Mesenchymal stem cell (in vitro differentiated cells and primary cell): ENCODE data around the gene UBL7.

Source experiments
- DNase-seq: peaks from one replicate; pipeline ENCODE4 v3.0.0-alpha.2; 2013
- H2AFZ ChIP-seq: one replicate; pipeline ENCODE4 v1.6.1; 2013; ENCODE audit warnings: low read depth, mild to moderate bottlenecking, control low read depth, inconsistent platforms, low read length, moderate library complexity
- H2AK5ac ChIP-seq: 2 replicates; pipeline ENCODE4 v1.6.1; 2013; ENCODE audit warnings: low read length, moderate library complexity, mild to moderate bottlenecking, inconsistent platforms; ENCODE audit not compliant: severe bottlenecking
- H2BK120ac ChIP-seq: one replicate; pipeline ENCODE4 v1.6.1; 2013; ENCODE audit warnings: low read depth, mild to moderate bottlenecking, inconsistent platforms, low read length, moderate library complexity
- H2BK12ac ChIP-seq, 2 experiments: one replicate each; pipeline ENCODE4 v1.6.1; 2013; ENCODE audit warnings: inconsistent platforms in 2 of 2, low read length in 2 of 2, mild to moderate bottlenecking in 2 of 2, moderate library complexity in 2 of 2, control low read depth in 1 of 2
- H2BK15ac ChIP-seq: one replicate; pipeline ENCODE4 v1.6.1; 2013; ENCODE audit warnings: mild to moderate bottlenecking, low read depth, inconsistent platforms; ENCODE audit not compliant: poor library complexity, severe bottlenecking
- H2BK5ac ChIP-seq: 2 replicates; pipeline ENCODE4 v1.6.1; 2013; ENCODE audit warnings: low read depth, mild to moderate bottlenecking, low read length, control low read depth, inconsistent platforms; ENCODE audit not compliant: poor library complexity, severe bottlenecking
- H3K14ac ChIP-seq, 2 experiments: one replicate each; pipeline ENCODE4 v1.6.1; 2013; ENCODE audit warnings: inconsistent platforms in 2 of 2, low read length in 2 of 2, control low read depth in 1 of 2, mild to moderate bottlenecking in 1 of 2, moderate library complexity in 1 of 2
- H3K18ac ChIP-seq, 2 experiments: one replicate each; pipeline ENCODE4 v1.6.1; 2013; ENCODE audit warnings: inconsistent platforms in 2 of 2, low read length in 2 of 2, control low read depth in 1 of 2, low read depth in 1 of 2, mild to moderate bottlenecking in 1 of 2
- H3K23ac ChIP-seq, 2 experiments: one replicate each; pipeline ENCODE4 v1.6.1; 2013; ENCODE audit warnings: inconsistent platforms in 2 of 2, low read length in 2 of 2, mild to moderate bottlenecking in 2 of 2, moderate library complexity in 2 of 2, control low read depth in 1 of 2
- H3K27ac ChIP-seq: 2 replicates; pipeline ENCODE4 v1.5.1; 2013; ENCODE audit warnings: mild to moderate bottlenecking, moderate library complexity, low read length, control low read depth, inconsistent platforms; ENCODE audit not compliant: poor library complexity, severe bottlenecking
- H3K27me3 ChIP-seq, 2 experiments: 2 replicates each; pipeline versions ENCODE4 v1.6.1 to v1.7.0; 2013; ENCODE audit warnings: low read length in 2 of 2, mild to moderate bottlenecking in 2 of 2, moderate library complexity in 2 of 2, control low read depth in 1 of 2, inconsistent platforms in 1 of 2; ENCODE audit not compliant: control insufficient read depth in 1 of 2, insufficient read depth in 1 of 2
- H3K36me3 ChIP-seq, 2 experiments: 2 replicates each; pipeline versions ENCODE4 v1.6.1 to v1.7.0; 2013; ENCODE audit warnings: low read length in 2 of 2, control low read depth in 1 of 2, inconsistent platforms in 1 of 2, low read depth in 1 of 2, mild to moderate bottlenecking in 1 of 2; ENCODE audit not compliant: insufficient read depth in 2 of 2, control insufficient read depth in 1 of 2
- H3K4ac ChIP-seq, 2 experiments: one replicate each; pipeline ENCODE4 v1.6.1; 2013; ENCODE audit warnings: inconsistent platforms in 2 of 2, low read length in 2 of 2, mild to moderate bottlenecking in 2 of 2, moderate library complexity in 2 of 2, control low read depth in 1 of 2, low read depth in 1 of 2
- H3K4me1 ChIP-seq: 2 replicates; pipeline ENCODE4 v1.6.1; 2013; ENCODE audit warnings: low read depth, low read length, control low read depth; ENCODE audit not compliant: control insufficient read depth, insufficient read depth
- H3K4me2 ChIP-seq: 2 replicates; pipeline ENCODE4 v1.6.1; 2013; ENCODE audit warnings: low read length, mild to moderate bottlenecking, inconsistent platforms; ENCODE audit not compliant: poor library complexity, severe bottlenecking
- H3K4me3 ChIP-seq, 2 experiments: 2 replicates each; pipeline versions ENCODE4 v1.5.1 to v1.7.0; 2013; ENCODE audit warnings: low read length in 2 of 2, mild to moderate bottlenecking in 2 of 2, control low read depth in 1 of 2, low read depth in 1 of 2; ENCODE audit not compliant: insufficient read depth in 1 of 2
- H3K79me1 ChIP-seq: replicated peaks from 2 replicates; pipeline ENCODE4 v1.6.1; 2013; ENCODE audit warnings: mild to moderate bottlenecking, control low read depth, low read length, inconsistent platforms; ENCODE audit not compliant: poor library complexity, severe bottlenecking
- H3K9ac ChIP-seq: 2 replicates; pipeline ENCODE4 v1.7.0; 2013; ENCODE audit warnings: mild to moderate bottlenecking, low read length, moderate library complexity
- H3K9me3 ChIP-seq: 2 replicates; pipeline ENCODE4 v1.7.0; 2013; ENCODE audit warnings: mild to moderate bottlenecking, low read length; ENCODE audit not compliant: control insufficient read depth
- H4K8ac ChIP-seq: one replicate; pipeline ENCODE4 v1.6.1; 2013; ENCODE audit warnings: inconsistent platforms, mild to moderate bottlenecking, low read length, moderate library complexity
- H4K91ac ChIP-seq: one replicate; pipeline ENCODE4 v1.6.1; 2013; ENCODE audit warnings: mild to moderate bottlenecking, low read length, inconsistent platforms
- WGBS: methylation state at CpG from one replicate; pipeline ENCODE4 v1.1.7; 2013; ENCODE audit warnings: mixed read lengths; 5-methylcytosine and 5-hydroxymethylcytosine counted together

UBL7 gene

GRCh38 chr15:74400915-74401757, 59.8 kb downstream of the UBL7 start:
- Histone ChIP-seq H3K14ac (no peak overlapping the region), H2BK120ac (no peak overlapping the region), H2AK5ac (peak overlapping the region; percentile 23), H2BK12ac (no peak overlapping the region), H3K18ac (no peak overlapping the region), H3K9ac (no peak overlapping the region), H3K27ac (no peak overlapping the region), H2BK5ac (no peak overlapping the region), H3K9me3 (no peaks in the 10 kb centered on the region), H3K36me3 (peaks cover 0 to 5% of the 10 kb centered on the region in 2 experiments), H3K4me3 (no peak overlapping the region), H3K4ac (no peak overlapping the region), H4K91ac (no peak overlapping the region), H3K27me3 (no peaks in the 10 kb centered on the region), H3K23ac (no peak overlapping the region), H4K8ac (no peak overlapping the region), H2BK15ac (no peak overlapping the region), H2AFZ (no peak overlapping the region), H3K4me1 (peaks cover 64% of the 10 kb centered on the region), H3K79me1 (peaks cover 8% of the 10 kb centered on the region), H3K4me2 (no peak overlapping the region)
- 77% methylated on average over 11 of the region's 11 CpGs for WGBS
- DNase-seq, result no peak

- Histone ChIP-seq H3K18ac (no peak overlapping the region), H3K4me1 (peaks cover 66% of the 10 kb centered on the region), H3K9me3 (no peaks in the 10 kb centered on the region), H3K36me3 (peaks cover 0 to 5% of the 10 kb centered on the region in 2 experiments), H3K79me1 (peaks cover 8% of the 10 kb centered on the region), H2AFZ (no peak overlapping the region), H3K4ac (no peak overlapping the region), H3K14ac (no peak overlapping the region), H4K91ac (no peak overlapping the region), H3K27me3 (no peaks in the 10 kb centered on the region), H4K8ac (no peak overlapping the region), H2BK5ac (no peak overlapping the region), H2BK12ac (no peak overlapping the region), H3K4me2 (no peak overlapping the region), H2AK5ac (no peak overlapping the region), H2BK15ac (no peak overlapping the region), H3K23ac (no peak overlapping the region), H3K27ac (peak overlapping the region; percentile 27), H3K4me3 (no peak overlapping the region), H2BK120ac (no peak overlapping the region), H3K9ac (peak overlapping the region; percentile 44)
- no peak for DNase-seq
- whole genome bisulfite sequencing, result 89% methylated on average over 8 of the region's 10 CpGs
Measured at GRCh38 chr15:74400313-74400860, 60.6 kb downstream of the UBL7 start.

GRCh38 chr15:74399511-74400312, 61.2 kb downstream of the UBL7 start:
- no peak overlapping the region for H3K4me3 ChIP-seq
- H3K4me2 ChIP-seq, result no peak overlapping the region
- no peak overlapping the region for H3K23ac ChIP-seq
- WGBS, result 27% methylated on average over 5 of the region's 5 CpGs
- H3K27me3 ChIP-seq, result no peaks in the 10 kb centered on the region
- H4K91ac ChIP-seq, result no peak overlapping the region
- peaks cover 0 to 5% of the 10 kb centered on the region in 2 experiments for H3K36me3 ChIP-seq
- no peak overlapping the region for H2BK12ac ChIP-seq
- H4K8ac ChIP-seq, result no peak overlapping the region
- peak; percentile 33 for DNase-seq
- H2AFZ ChIP-seq, result no peak overlapping the region
- H2AK5ac ChIP-seq, result peak overlapping the region; percentile 52
- H2BK15ac ChIP-seq, result no peak overlapping the region
- peak overlapping the region; percentile 51 for H2BK5ac ChIP-seq
- peaks cover 70% of the 10 kb centered on the region for H3K4me1 ChIP-seq
- no peak overlapping the region for H2BK120ac ChIP-seq
- H3K4ac ChIP-seq, result peak overlapping the region in 1 of 2 experiments; percentile 6
- peaks cover 8% of the 10 kb centered on the region for H3K79me1 ChIP-seq
- peak overlapping the region in 1 of 2 experiments; percentile 55 for H3K14ac ChIP-seq
- peak overlapping the region; percentile 31 for H3K27ac ChIP-seq
- peak overlapping the region; percentile 44 for H3K9ac ChIP-seq
- no peak overlapping the region for H3K18ac ChIP-seq
- H3K9me3 ChIP-seq, result no peaks in the 10 kb centered on the region

GRCh38 chr15:74399100-74399499, 61.9 kb downstream of the UBL7 start:
- H3K27me3 ChIP-seq, result no peaks in the 10 kb centered on the region
- H3K27ac ChIP-seq, result no peak overlapping the region
- no peak overlapping the region for H3K4me2 ChIP-seq
- H2BK120ac ChIP-seq, result no peak overlapping the region
- no peak overlapping the region for H3K23ac ChIP-seq
- no peak overlapping the region for H3K4ac ChIP-seq
- no peak overlapping the region for H3K14ac ChIP-seq
- no peak overlapping the region for H3K4me3 ChIP-seq
- H3K79me1 ChIP-seq, result peaks cover 5% of the 10 kb centered on the region
- H2BK5ac ChIP-seq, result no peak overlapping the region
- no peak overlapping the region for H3K18ac ChIP-seq
- H2BK15ac ChIP-seq, result no peak overlapping the region
- H3K4me1 ChIP-seq, result peaks cover 69% of the 10 kb centered on the region
- DNase-seq, result no peak
- H2BK12ac ChIP-seq, result no peak overlapping the region
- no peaks in the 10 kb centered on the region for H3K9me3 ChIP-seq
- WGBS, result 83% methylated on average over 1 of the region's 3 CpGs
- no peak overlapping the region for H4K8ac ChIP-seq
- no peak overlapping the region for H2AK5ac ChIP-seq
- H3K36me3 ChIP-seq, result peaks cover 0 to 5% of the 10 kb centered on the region in 2 experiments
- no peak overlapping the region for H3K9ac ChIP-seq
- no peak overlapping the region for H2AFZ ChIP-seq
- H4K91ac ChIP-seq, result no peak overlapping the region
